GM12892 (cell line): ENCODE data around the gene TMED3.

ENCODE experiments used
- POLR2A ChIP-seq: IDR thresholded peaks from 2 replicates; pipeline ENCODE4 v1.6.1; 2011; ENCODE audit warnings: low read depth, low read length, control low read depth
- TAF1 ChIP-seq: IDR thresholded peaks from 2 replicates; pipeline ENCODE4 v1.6.1; 2011; ENCODE audit warnings: low read depth, mild to moderate bottlenecking, control low read depth, low read length, borderline replicate concordance

- no peak for TF ChIP-seq POLR2A
- no peak for TF ChIP-seq TAF1
These were observed 18.9 kb upstream of the TMED3 start for GRCh38 chr15:79292011-79292410.
